Panc1 (cell line): ENCODE data around the gene PRR20G.

Experiments used
- CTCF ChIP-seq: fragments of 450-650 bp; IDR thresholded peaks from 2 replicates; pipeline ENCODE4 v1.5.1; 2017; ENCODE audit warnings: mild to moderate bottlenecking
- POLR2AphosphoS5 ChIP-seq: IDR thresholded peaks from 2 replicates; pipeline ENCODE4 v1.6.1; 2012; ENCODE audit warnings: mild to moderate bottlenecking, low read depth, low read length, moderate library complexity

- TF ChIP-seq CTCF (peak; percentile 42), POLR2AphosphoS5 (no peak)
Measured at GRCh38 chr3:127288921-127289705, 1.3 kb upstream of the PRR20G start.
